ENCODE results near the gene ACP1.
"Not testable (repeated sequence)": the region's sequence is repeated elsewhere in the genome, so short reads cannot be mapped to it uniquely, and the experiment has no call there.

The ACP1 gene

GRCh38 chr2:314561-315336 lies 50.0 kb downstream of the ACP1 start:
- DNase-seq, result no peak

GRCh38 chr2:315925-316324 lies 51.2 kb downstream of the ACP1 start:
- DNase-seq, result not testable (repeated sequence)

- no peak for DNase-seq
Measured at GRCh38 chr2:316381-316780, 51.6 kb downstream of the ACP1 start.

- no peak for DNase-seq
Measured at GRCh38 chr2:317501-318424, 53.0 kb downstream of the ACP1 start.

- no peak for DNase-seq
Measured at GRCh38 chr2:319059-319600, 54.4 kb downstream of the ACP1 start.

- no peak for DNase-seq
Measured at GRCh38 chr2:320561-320960, 55.8 kb downstream of the ACP1 start.

- DNase-seq, result no peak
Measured at GRCh38 chr2:322326-322725, 57.6 kb downstream of the ACP1 start.

GRCh38 chr2:323035-323434 lies 58.3 kb downstream of the ACP1 start:
- no peak for DNase-seq
